Endothelial cell of umbilical vein (primary cell): ENCODE results near the gene NQO1.

ENCODE experiments used
- EZH2 ChIP-seq: IDR thresholded peaks from 2 replicates; pipeline ENCODE4 v1.6.1; 2012; ENCODE audit warnings: borderline replicate concordance, low read depth, mild to moderate bottlenecking, moderate library complexity, low read length, inconsistent platforms; ENCODE audit not compliant: severe bottlenecking
- JUN ChIP-seq: IDR thresholded peaks from 2 replicates; pipeline ENCODE4 v1.6.1; 2011; ENCODE audit warnings: borderline replicate concordance, low read depth; ENCODE audit not compliant: insufficient read length, insufficient read depth
- POLR2A ChIP-seq: IDR thresholded peaks from 2 replicates; pipeline ENCODE4 v1.6.1; 2012; ENCODE audit warnings: low read depth, mild to moderate bottlenecking, control low read depth, low read length
- POLR2AphosphoS5 ChIP-seq: IDR thresholded peaks from 2 replicates; pipeline ENCODE4 v1.6.1; 2012; ENCODE audit warnings: low read depth, mild to moderate bottlenecking, control low read depth, low read length, moderate library complexity; ENCODE audit not compliant: insufficient read depth
- TF ChIP-seq, protein P1 (sequence below), 2 donors: IDR thresholded peaks; 1 replicate in 1 of 2; 2 replicates in 1 of 2; pipeline ENCODE4 v1.5.1; 2011; ENCODE audit warnings: low read length in 2 of 2, mild to moderate bottlenecking in 2 of 2, moderate library complexity in 2 of 2, control low read depth in 1 of 2, inconsistent platforms in 1 of 2, low read depth in 1 of 2; ENCODE audit not compliant: insufficient read depth in 1 of 2; ENCODE audit errors: extremely low read depth in 1 of 2
- TF ChIP-seq, protein P2 (sequence below): IDR thresholded peaks from 2 replicates; pipeline ENCODE4 v1.6.1; 2011; ENCODE audit not compliant: insufficient read depth, insufficient read length

DNA sequence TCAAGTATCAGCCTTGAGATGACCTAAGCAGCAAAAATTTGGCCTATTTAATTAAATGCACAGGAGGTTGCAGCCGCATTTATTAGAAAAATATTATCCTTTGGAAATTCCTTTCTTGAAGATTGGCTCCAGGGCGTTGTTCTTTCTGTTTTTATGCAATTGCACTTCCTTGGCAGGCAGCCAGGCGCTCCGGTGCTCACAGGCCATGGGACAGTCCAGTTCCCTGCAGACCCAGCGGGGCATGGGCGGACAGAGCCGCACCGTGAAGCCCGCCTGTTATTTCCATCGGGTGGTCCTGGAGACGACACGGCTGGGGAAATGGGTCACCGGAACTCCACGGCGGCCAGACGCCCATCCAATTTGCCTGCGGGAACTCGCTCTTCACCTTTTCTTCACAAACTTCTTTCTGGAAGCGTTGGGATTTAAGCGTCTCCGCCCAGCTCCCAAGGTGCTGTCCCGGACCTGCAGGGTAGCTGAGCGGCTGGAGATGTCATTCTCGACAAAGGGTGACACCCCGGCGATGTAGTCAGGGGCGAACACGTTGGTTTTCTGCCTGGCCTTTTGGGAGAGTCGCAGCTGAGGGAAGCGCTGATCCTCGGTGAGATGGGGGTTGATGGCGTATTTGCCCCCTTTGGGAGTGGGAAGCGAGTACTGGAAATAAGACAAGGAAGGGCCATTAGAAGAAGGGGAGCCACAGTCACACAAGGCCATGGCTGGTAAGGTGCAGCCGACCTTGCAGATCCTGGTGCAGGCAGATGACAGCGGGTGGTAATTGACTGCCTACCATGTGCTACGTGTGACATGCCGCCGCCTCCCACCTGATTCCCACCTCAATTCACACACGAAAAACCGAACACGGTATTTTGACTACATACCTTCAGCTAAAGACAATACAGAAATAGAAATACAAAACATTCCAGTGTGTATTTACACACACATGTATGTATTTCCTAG lies 15.9 kb upstream of the NQO1 start:
- no peak for TF ChIP-seq POLR2A
- TF ChIP-seq, protein P1, sequence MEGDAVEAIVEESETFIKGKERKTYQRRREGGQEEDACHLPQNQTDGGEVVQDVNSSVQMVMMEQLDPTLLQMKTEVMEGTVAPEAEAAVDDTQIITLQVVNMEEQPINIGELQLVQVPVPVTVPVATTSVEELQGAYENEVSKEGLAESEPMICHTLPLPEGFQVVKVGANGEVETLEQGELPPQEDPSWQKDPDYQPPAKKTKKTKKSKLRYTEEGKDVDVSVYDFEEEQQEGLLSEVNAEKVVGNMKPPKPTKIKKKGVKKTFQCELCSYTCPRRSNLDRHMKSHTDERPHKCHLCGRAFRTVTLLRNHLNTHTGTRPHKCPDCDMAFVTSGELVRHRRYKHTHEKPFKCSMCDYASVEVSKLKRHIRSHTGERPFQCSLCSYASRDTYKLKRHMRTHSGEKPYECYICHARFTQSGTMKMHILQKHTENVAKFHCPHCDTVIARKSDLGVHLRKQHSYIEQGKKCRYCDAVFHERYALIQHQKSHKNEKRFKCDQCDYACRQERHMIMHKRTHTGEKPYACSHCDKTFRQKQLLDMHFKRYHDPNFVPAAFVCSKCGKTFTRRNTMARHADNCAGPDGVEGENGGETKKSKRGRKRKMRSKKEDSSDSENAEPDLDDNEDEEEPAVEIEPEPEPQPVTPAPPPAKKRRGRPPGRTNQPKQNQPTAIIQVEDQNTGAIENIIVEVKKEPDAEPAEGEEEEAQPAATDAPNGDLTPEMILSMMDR (IDR thresholded peaks at IDR 0.05; ENCODE audit: extremely low read depth in 1 of 2, insufficient read depth in 1 of 2, low read depth in 1 of 2, low read length in 2 of 2): no peak
- no peak for TF ChIP-seq JUN
- TF ChIP-seq EZH2: no peak
- TF ChIP-seq, protein P2, sequence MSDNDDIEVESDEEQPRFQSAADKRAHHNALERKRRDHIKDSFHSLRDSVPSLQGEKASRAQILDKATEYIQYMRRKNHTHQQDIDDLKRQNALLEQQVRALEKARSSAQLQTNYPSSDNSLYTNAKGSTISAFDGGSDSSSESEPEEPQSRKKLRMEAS: no peak
- no peak for TF ChIP-seq POLR2AphosphoS5
